Measurements from ENCODE around the gene GRPEL1.

GRCh38 chr4:7095611-7096155, 27.8 kb upstream of the GRPEL1 start:
- TF ChIP-seq CTCF (IDR thresholded peaks at IDR 0.05; ENCODE audit: low read depth, low read length, missing input control) (no peak), GABPA (IDR thresholded peaks at IDR 0.05 in 1 of 2, conservative IDR thresholded peaks at IDR 0.05 in 1 of 2) (no peak)
